GM21390 (cell line): ENCODE data around the gene RPA1.
"Not testable (repeated sequence)": the region's sequence is repeated elsewhere in the genome, so short reads cannot be mapped to it uniquely, and the experiment has no call there.

Source experiments
- ATAC-seq: cut with Tn5 transposase; IDR thresholded peaks from one replicate; pipeline ENCODE4 v1.9.1; 2021; ENCODE audit not compliant: unreplicated experiment

The RPA1 gene

DNA sequence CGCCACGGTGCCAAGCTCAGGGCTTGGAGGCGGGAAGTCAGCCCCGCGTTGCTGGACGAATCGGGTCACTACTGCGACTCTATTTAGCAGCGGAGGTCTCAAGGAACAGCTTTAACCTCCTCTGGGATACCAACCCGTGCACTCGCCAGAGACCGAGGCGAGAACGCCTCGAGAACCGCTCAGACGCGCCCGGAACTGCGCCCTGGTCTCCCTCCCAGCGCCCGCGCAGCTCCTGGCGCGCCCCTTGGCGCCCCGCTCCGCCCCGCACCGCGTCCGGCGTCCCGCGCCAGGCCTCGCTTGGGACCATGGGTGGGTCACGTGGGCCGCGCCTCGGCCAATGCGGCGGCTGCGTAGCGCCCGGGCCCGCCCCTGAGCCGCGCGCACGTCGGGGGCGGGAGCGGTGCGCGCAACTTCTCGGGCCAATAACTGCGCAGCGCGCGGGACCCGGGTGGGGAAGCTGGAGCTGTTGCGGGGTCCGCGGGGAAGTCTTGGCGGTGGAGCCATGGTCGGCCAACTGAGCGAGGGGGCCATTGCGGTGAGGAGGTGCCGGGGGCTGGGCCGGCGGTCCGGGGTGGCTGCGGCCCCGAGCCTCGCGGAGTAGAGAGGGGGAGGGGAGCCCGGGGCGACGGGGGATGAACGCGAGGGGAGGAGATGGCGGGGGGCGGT lies at the start of gene RPA1, which contains the start of gene SMYD4:
RPA1 (plus strand) TSS at position 414 of the 666 bp plus-strand sequence; CDS start at position 503, 89 bp downstream.
SMYD4 (minus strand) TSS at position 311 of the 666 bp plus-strand sequence. CDS start 1,908 bp downstream, outside the sequence.
- peak; percentile 81 for ATAC-seq

DNA sequence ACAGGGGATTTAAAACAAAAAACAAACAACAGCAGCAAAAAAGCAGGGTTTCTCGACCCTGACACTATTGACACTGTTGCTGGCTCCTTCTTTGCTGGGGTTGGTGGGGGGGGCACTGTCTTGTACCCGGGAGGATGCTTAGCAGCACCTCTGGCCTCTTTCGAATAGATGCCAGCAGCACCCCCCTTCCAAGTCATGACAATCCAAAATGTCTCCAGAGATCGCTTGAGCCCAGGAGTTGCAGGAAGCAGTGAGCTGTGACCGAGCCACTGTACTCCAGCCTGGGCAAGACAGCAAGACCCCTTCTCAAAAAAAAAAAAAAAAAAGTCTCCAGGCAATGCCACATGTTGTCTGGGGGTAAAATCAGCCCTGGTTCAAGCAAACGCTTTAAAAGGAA lies 47.6 kb upstream of the RPA1 start:
- ATAC-seq, result no peak

DNA sequence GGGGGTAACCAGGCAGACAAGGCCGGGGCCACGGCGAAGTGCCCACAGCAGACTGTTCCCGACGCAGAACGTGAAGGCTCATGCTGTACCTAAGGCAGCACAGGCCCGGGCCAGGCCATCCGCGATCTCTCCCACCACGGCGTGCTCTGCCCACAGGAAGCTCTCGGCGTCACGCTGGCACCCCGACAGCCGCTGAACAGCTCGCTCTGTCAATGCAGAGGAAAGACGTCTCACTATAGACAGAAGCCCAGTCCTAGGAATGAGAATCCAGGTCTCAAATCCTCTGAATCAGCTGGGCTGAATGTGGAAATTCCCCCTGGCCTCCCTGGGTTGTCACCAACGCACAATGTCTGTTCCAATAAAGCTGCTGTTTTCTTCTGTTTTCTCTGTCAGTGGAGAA lies 46.5 kb upstream of the RPA1 start:
- no peak for ATAC-seq

DNA sequence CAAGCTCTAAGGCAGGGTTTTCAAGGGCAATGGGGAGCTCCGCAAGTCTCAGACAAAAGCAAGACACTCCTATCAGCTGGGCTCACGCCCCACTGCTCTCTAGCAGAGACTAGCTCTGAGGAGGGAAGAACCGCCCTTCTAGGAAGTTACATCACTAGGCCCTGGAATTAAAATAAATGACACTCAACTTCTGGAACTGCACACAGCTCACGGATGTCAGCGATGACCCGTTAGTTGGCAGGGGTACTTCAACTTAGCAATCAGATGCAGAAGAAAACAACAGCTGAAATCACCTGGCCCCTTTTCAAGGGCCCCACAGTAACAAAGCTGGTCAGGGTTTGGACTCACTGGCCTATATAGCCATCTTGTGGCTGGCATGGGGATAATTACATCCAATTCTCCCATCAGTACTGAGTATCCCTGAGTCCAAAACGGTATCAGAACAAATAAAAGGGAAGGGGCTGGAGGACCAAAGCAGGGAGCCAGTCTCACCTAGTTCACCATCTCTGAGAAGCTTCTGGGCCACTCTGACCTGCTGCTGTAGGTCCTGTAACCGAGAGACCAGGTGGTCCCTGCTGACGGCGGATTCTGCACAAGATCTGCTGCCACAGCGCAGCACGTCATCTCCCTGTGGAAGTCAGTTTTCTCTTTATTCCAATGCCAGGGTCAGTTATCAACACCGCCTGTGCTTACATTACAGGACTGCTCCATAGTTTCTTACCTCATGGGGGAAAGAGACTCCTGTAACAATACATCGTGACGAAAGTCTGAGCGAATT lies 45.8 kb upstream of the RPA1 start:
- ATAC-seq, result no peak

DNA sequence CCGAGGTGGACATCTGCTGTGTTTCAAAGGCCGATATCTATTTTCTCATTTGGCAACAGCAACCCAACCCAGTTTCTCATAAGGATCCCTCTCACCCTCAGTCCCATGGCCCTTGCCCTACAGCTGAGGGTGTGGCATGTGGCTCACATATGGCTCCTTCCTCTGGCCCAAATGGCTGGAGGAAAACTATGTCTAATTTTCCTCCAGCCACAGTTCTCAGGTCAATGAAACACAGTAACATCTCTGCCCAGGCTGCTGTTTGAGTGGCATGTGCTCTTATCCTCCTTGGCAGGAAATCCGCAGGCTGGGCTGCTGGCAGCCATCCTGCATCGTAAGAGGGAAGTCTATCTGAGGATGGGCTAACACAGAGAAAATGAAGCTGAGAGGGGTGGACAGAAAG lies 43.9 kb upstream of the RPA1 start:
- no peak for ATAC-seq

DNA sequence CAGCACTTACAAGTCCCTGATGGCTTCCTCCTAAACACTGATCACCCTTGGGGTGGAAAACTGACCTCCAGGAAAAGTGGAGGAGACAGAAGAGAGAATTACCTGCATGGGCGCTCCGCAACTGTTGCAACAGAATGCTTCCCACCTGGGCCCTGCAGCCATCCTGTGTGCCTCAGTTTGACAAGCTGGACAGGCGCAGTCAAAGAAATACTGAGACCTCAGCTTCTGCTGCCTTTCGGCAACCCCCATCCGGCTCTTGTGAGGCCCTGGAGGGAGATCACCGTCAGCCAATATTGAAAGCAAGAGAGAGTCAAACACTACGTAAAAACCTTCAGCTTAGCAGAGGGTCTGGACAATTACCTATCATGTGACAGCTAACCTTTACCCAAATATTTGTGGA lies 43.1 kb upstream of the RPA1 start:
- no peak for ATAC-seq

DNA sequence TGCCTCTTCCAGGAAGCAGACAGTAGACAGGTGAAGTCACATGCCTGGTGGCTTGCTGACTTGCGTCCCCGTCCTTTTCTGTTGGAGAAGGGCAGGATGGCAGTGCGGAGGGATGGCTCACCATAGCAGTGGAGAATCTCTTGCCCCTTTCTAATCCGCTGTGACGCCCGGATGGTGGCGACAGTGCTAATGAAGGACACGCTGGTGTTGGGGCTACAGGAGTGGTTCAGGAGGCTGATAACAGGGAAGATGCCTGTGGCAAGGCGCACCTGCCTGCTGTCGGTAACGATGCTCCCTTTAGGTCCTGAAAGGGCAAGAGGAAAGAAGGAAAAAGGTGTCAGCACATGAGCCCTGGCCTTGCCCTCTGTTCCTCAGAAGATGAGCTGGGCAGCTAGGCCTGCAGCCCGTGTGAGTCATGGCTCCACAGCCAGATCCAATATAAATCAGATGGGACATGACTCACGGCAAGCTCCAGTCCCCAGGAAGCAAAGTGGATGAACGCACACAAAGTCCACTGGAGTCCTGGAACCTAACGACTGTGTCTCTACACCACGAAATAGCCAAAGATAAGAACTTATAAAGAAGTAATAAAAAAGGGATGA lies 42.4 kb upstream of the RPA1 start:
- ATAC-seq, result no peak

DNA sequence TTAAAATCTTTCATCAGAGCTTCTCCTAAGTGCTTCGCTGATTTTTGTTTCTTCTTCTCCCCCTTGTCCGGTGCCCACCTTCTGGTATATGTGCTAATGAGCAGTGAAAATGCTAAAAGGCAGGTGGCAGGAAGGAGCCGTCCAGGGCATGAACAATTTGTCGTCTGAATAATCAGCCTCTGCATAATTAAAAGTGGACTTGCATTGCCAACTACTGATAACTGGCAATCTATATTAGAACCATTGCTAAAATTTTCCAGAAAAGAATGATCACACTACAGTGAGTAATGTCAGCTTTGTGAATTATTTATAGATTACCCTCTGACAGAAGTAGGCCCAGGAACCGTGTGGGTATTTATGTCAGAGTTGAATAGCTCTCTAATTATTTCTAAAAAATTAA lies 39.9 kb upstream of the RPA1 start:
- ATAC-seq, result no peak

DNA sequence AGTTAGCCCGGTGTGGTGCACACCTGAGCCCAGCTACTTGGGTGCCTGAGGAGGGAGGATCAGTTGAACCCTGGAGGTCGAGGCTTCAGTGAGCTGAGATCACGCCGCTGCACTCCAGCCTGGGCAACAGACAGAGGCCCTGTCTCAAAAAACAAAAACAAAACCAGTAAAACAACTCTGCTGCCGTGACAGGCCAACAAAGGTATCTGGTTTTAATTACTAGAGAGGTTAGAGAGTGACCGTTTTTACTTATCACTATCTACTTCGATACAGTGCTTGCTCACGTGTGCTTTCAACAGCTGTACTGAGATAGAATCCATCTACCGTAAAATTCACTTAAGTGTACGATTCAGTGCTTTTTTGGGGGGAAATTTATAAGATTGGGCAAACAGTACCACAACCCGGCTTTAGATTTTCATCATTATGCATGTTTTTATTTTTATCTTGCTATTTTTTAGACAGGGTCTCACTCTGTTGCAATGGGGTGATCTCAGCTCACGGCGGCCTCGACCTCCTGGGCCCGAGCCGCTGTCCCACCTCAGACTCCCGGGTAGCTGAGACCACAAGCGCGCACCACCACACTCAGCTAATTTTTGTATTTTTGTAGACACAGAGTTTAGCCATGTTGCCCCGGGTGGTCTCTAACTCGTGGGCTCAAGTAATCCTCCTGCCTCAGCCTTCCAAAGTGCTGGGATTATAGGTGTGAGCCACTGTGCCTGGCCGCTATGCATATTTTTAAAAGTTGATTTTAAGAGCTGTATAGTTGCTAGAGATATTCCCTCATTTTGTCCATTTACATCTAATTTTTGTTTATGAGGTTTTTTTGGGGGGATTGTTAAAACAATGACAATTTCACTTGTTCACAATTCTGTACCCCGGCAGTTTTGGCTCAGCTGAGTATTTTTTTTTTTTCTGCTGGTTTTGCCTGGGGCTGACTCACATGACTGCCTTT lies 37.0 kb upstream of the RPA1 start:
- ATAC-seq, result no peak

DNA sequence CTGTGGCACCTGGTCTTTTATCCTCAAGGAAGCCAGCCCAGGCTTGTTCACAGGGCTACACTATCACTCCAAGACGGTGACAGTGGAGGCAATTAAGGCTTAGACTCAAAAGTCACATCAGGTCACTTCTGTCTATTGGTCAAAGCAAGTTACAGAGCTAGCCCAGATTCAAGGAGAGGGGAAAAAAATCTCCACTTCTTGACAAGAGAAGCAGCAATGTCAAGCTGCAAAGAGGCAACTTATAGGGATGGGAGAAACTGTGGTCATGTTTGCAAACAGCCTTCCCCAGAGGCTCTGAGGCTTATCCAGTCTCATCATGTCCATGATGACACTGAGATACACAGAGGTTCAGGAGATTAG lies 36.4 kb upstream of the RPA1 start:
- ATAC-seq, result no peak

DNA sequence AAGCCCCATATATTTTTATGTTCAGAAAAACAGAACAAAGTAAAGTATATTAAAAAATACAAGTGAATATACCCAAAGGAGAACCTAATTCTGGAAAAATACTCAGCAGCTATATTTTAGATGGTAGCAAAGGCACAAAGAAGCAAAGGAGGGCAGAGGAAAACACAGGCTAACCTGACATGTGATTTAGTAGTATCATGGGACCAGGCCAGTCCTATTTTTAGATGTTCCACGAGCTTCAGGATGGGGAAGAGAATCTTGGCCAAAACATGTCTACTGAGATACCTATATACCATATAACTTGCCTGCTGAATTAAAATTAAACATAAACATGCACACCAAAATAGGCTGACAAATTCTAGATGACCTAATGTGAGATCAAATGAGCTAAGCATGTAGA lies 33.0 kb upstream of the RPA1 start:
- no peak for ATAC-seq

DNA sequence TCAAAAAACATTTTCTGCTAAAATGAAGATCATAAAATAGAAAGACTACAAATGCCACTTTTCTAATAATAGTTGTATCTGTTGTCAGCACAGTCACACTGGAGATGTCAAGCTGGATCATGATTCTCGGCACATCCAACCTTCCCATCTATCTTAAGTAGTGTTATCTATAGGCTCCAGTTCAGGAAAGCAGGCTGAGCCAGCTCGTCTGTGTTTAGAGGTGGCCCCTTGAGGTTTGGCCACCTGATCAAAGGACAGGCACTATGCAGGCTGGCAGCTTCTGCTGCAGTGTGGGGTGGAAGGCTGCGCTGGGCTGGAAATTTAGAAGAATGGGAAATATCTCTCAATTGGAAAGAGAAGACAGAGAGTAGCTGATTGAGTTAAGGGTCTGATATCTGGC lies 32.5 kb upstream of the RPA1 start:
- no peak for ATAC-seq

DNA sequence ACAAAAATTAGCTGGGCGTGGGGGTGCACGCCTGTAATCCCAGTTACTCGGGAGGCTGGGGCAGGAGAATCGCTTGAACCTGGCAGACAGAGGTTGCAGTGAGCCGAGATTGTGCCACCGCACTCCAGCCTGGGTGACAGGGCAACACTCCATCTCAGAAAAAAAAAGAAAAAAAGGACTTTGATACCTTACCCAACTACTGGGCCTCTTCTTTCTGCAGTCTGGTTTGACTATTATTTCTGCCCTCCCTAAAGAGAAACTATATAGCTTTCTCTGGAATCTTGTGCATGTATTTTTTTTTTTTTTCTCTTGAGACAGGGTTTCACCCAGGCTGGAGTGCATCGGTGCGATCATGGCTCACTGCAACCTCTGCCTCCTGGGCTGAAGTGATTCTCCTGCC lies 32.0 kb upstream of the RPA1 start:
- not testable (repeated sequence) for ATAC-seq

DNA sequence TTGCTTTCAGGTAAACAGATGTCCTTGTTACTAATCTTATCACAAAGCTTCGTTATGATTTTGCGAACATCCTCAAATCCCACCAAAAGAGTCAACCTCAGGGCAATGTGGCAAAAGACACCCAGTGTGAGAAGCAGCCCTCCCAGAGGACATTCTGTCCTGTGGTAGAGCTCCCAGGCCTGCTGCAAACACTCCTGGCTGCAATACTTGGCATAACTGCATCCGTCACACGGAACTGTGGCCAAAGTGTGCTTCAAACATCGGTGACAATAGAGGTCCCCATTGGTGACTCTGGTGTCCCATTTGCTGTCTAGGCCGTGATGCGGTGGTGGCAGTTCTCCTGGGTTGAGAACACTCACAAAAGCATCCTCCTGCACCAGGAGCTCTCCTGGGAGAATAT lies 29.6 kb upstream of the RPA1 start:
- ATAC-seq, result no peak

DNA sequence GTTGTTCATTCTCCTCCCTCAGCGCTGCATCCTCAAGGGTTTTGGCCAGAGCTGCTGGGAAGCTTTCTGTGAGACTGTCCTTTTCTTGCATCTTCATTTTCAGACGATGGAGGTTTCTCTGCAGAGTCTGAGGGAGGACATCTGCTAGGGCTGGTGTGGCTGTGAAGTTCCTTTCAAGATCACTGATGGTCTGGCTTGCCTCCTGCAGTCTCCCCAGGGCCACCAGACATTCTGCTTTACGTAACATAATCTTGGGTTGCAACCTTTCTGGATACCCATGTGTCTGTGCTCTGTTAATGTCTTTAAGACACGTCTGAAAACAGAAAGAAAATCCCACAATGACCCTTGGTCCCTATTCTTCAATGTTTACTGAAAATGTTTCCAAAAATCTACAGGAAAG lies 29.1 kb upstream of the RPA1 start:
- no peak for ATAC-seq

DNA sequence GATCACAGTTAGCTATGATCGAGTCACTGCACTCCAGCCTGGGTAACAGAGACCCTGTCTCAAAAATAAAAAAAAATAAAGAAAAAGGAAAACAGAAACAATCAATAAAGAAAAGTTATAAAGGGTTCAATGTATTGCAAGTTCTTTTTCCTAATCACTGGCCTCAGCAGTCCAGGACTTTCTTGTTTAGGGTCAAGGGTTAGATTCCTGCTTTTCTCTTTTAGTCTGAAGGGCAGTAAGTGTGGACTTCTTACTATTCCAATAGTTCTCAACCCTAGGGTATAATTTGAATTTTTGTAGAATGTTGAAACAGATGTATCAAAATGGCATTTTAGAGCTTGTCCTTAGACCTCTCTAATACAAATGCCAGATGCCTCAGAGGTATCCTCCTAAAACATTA lies 27.4 kb upstream of the RPA1 start:
- ATAC-seq, result no peak

DNA sequence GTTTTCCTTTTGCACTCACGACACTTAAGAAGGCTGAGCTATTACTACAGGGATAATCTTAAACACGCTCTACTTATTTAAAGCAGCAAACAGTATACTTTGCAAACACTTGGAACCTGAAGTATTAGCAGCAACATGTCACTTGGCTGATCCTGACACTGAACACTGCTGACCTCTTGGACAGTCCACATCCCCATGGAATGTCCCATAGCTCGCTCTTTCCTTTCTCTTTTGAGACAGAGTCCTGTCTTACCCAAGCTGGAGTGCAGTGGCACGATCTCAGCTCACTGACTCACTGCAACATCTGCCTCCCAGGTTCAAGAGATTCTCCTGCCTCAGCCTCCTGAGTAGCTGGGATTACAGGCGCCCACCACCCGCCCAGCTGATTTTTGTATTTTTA lies 26.5 kb upstream of the RPA1 start:
- ATAC-seq, result no peak

DNA sequence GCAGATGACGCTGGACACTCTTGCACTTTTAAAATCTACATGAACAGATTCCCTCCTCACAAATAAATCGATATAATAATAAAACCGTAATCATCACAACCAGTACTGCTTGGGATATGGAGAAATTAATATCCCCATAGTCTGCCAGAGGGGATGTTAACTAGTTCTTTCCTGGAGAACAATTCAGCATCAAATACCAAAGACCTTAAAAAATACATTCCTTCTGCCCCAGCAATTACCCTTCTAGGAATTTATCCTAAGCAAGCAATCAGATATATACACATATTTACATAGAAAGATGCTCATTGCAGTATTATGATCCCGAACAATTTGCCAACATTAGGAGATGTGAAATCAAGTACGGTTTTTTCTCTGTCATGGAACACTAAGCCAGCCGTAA lies 21.9 kb upstream of the RPA1 start:
- no peak for ATAC-seq

DNA sequence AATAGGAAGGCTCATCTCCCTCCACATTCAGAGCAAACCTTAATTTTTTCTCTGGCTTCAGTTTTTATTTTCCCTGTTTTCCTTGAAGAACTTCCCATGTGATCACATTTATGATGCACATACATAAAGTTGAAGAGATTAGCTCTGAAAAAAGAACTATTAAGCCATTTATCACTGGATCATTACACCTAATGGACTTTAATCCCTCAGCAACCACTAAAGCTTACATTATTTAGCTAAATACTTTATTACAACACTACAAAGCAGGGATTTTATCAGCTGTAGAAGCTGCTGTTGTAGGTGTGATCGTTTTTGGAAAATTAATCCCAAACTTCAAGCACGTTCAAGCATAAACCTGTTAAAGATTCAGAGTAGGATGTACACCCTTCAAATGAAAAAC lies 21.2 kb upstream of the RPA1 start:
- no peak for ATAC-seq

DNA sequence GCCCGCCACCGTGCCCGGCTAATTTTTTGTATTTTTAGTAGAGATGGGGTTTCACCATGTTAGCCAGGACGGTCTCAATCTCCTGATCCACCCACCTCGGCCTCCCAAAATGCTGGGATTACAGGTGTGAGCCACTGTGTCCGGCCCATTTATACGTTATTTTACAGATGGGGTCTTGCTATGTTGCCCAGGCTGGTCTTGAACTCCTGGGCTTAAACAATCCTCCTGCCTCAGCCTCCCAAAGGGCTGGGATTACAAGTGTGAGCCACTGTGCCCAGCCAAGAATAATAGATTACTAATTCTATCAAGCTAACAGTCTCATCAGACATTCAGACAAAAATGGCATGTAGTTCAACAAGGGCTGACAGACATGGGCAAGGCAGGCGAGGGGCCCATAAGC lies 20.0 kb upstream of the RPA1 start:
- ATAC-seq, result not testable (repeated sequence)

DNA sequence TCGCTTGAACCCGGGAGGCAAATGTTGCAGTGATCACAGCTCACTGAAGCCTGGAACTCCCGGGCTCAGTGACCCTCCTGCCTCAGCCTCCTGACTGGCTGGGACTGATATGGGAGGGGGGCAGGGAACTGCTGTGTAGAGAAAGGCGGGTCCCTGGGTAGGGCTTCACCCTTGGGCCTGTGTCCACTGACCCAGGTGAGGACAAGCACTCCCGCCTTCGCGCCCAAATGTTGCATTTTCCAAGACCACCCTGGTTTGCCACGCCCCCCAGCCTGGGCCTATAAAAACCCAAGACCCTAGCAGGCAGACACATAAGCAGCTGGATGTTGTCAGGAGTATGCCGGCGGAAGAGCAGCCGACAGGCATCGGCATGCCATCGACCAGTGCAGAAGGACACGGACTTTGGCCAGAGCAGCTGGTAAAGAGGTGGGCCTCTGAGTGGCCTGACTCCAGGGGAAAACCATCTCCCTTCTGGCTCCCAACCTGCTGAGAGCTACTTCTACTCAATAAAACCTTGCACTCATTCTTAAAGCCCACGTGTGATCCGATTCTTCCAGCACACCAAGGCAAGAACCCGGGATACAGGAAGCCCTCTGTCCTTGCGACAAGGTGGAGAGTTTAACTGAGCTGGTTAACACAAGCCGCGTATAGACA lies 19.2 kb upstream of the RPA1 start:
- no peak for ATAC-seq
